ENCODE results near the gene MATN4.

Gene MATN4

GRCh38 chr20:45347936-45348778 is 40.1 kb upstream of the MATN4 start, which contains the start of gene SDC4:
TSS of gene SDC4 (minus strand) at chr20:45348424. CDS start at chr20:45348384, 40 bp downstream.
- H3K4me3 ChIP-seq (ENCODE audit: low read depth, low read length): no peak within 1 kb of the TSS; the same call in 1 of the 2 replicates
- DNase-seq (ENCODE audit: low read depth): no peak
- TF ChIP-seq CTCF (IDR thresholded peaks at IDR 0.05; ENCODE audit: insufficient read depth, low read depth, low read length, missing control alignments): no peak

- DNase-seq (ENCODE audit: low read depth): no peak
- no peak for TF ChIP-seq CTCF (IDR thresholded peaks at IDR 0.05; ENCODE audit: insufficient read depth, low read depth, low read length, missing control alignments)
- no peak overlapping the region for H3K4me3 ChIP-seq (ENCODE audit: low read depth, low read length)
Observed at GRCh38 chr20:45347297-45347935, 39.3 kb upstream of the MATN4 start.

GRCh38 chr20:45346851-45347250 is 38.8 kb upstream of the MATN4 start:
- no peak for DNase-seq (ENCODE audit: low read depth)
- no peak for TF ChIP-seq CTCF (IDR thresholded peaks at IDR 0.05; ENCODE audit: insufficient read depth, low read depth, low read length, missing control alignments)
- H3K4me3 ChIP-seq (ENCODE audit: low read depth, low read length): no peak overlapping the region

GRCh38 chr20:45346291-45346718 is 38.2 kb upstream of the MATN4 start:
- H3K4me3 ChIP-seq (ENCODE audit: low read depth, low read length): no peak overlapping the region
- TF ChIP-seq CTCF (IDR thresholded peaks at IDR 0.05; ENCODE audit: insufficient read depth, low read depth, low read length, missing control alignments): no peak
- no peak for DNase-seq (ENCODE audit: low read depth)

GRCh38 chr20:45345104-45345936 is 37.2 kb upstream of the MATN4 start:
- H3K4me3 ChIP-seq (ENCODE audit: low read depth, low read length): no peak overlapping the region
- no peak for TF ChIP-seq CTCF (IDR thresholded peaks at IDR 0.05; ENCODE audit: insufficient read depth, low read depth, low read length, missing control alignments)
- no peak for DNase-seq (ENCODE audit: low read depth)

GRCh38 chr20:45344168-45344860 is 36.2 kb upstream of the MATN4 start:
- H3K4me3 ChIP-seq (ENCODE audit: low read depth, low read length): no peak overlapping the region
- no peak for TF ChIP-seq CTCF (IDR thresholded peaks at IDR 0.05; ENCODE audit: insufficient read depth, low read depth, low read length, missing control alignments)
- no peak for DNase-seq (ENCODE audit: low read depth)

All from GM12865 (cell line).